ENCODE results near the gene LTO1.

LTO1 gene

DNA sequence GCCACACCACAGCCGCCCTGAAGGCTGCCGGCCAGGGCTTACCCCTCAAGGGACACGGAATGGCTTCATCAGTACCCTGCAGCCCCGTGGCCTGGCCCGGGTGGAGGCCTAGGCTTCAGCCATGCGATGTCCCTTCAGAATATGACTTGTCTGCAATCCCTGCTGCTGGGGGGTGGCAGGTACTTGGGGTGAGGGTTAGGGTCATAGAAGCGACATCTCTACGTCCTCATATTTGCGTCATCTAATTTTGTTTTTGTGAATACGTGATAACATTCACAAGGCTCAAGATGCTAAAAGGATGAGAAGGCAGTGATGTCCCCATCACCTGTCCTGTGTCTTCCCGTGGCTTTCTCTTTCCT, 27.8 kb downstream of the LTO1 start:
- H3K4me3 ChIP-seq (ENCODE audit: low read depth, low read length) = no peak overlapping the region

DNA sequence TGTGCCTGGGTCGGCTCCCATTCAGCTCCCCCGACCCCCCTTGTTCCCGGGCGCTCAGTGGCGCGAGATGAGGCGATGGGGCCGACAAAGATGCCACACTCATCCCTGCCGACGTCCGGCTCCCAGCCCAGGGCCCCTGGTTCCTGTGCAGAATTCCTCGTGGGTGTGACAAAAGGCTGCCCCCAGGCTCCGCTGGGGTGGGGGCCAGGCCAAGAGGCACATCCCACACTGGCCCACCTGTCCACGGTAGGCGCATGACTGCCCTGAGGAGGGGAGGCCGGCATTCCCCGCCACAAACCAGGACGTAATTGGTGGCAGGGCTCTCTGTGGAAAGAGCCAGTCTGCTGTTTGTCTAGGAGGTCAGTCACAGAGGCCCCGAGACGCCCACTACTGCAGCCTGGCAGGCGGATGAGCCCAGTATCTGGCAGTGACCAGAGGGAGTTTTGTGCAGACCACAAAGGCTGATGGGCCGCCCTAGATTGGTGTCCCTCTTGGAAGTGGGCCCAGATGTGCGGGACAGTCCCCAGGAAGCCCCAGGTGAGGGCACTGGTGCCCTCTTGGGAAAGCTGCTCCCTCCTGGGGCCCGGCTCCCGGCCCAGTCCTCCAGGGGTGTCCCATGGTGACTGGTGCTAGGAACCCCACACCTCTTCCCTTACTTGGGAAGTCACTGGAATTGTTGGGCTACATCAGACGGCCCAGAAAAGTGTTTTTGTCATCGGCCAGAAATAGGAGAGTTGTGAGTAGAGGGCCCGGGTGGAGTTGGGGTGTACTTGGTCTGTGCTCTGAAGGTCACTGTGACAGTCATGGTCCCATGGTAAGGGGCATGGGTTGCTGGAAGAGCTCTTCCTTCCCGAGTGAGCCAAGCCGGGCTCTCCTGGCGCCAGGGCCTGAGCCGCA, 28.4 kb downstream of the LTO1 start:
- no peak overlapping the region for H3K4me3 ChIP-seq (ENCODE audit: low read depth, low read length)

DNA sequence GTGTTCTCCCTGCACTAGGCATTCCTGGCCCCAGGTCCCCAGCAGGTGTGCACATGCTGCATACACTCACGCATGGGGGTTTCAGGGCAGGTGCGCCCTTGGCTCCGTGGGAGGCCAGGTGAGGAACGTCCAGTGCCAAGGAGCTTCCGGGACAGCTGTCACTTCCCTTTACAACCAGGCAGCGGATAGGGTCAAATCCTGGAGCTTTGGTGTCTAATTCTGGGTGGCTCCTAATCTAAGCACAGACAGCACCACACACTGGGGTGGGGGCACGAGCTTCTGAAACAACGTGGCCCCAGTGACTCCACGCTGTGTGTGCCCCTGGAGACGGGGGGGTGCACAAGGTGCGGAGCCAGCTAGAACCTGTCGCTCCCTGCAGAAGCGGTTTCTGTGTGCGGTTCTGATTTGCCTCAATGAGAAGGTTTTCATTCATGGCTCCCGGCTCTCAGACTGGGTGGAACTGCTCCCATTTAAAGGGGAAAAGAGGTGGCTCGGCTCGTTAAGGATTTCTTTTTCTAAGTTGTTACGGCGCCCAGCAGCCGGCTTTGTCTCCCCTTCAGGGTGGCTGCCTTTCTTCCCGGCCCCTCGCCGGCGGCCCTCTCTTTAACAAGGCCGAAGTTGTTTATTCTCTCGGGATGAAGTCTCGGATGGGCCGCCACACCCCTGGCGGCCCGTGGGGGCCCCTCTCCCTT, 29.2 kb downstream of the LTO1 start:
- H3K4me3 ChIP-seq (ENCODE audit: low read depth, low read length) = no peak overlapping the region

DNA sequence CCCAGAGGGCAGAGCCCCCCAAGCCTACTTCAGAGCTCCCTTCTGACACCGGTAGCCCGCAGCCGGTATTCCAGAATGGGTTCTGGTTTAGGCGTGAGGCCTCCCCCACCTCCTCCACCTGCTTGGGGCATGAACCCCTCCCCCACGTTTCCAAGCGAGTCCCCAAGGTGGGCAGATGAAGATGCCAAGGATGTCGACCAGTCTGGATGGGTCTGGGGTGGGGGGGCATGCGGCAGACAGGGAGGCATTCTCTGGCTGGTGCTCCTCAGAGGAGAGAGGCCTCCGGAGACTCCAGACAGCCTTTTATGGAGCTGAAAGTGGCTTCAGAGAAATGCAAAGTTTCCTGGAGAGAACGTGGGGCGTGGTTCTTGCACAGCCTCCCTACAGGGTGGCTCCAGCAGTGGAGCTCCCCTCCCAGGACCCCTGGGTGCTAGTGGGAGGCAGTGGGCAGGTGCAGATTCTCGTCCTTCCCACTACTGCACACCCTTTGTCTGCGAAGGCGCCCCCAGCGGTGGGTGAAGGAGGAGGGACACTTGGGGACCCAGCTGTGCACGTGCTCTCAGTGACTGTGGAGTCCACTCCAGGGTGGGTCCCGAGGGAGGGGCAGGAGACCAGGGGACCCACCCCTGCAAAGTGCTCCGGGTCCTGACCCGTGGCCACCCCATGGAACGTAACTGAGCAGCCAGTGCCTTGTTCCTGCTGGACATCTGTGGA, 30.0 kb downstream of the LTO1 start:
- no peak overlapping the region for H3K4me3 ChIP-seq (ENCODE audit: low read depth, low read length)

- H3K4me3 ChIP-seq (ENCODE audit: low read depth, low read length) = no peak overlapping the region
These were observed 30.8 kb downstream of the LTO1 start for GRCh38 chr11:69644071-69644961.

DNA sequence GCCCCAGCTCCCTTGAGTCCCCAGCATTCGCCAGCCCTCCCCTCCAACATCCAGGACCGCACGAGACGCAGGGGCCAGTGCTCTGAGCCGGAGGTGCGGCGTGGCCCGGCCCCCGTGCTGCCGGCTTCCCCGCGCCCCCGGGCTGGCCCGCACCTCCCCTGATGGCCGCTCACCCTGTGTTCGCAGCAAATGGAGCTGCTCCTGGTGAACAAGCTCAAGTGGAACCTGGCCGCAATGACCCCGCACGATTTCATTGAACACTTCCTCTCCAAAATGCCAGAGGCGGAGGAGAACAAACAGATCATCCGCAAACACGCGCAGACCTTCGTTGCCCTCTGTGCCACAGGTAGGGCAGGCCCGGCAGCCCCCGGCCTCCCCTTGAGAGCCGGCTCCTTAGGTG, 31.5 kb downstream of the LTO1 start:
- no peak overlapping the region for H3K4me3 ChIP-seq (ENCODE audit: low read depth, low read length)

DNA sequence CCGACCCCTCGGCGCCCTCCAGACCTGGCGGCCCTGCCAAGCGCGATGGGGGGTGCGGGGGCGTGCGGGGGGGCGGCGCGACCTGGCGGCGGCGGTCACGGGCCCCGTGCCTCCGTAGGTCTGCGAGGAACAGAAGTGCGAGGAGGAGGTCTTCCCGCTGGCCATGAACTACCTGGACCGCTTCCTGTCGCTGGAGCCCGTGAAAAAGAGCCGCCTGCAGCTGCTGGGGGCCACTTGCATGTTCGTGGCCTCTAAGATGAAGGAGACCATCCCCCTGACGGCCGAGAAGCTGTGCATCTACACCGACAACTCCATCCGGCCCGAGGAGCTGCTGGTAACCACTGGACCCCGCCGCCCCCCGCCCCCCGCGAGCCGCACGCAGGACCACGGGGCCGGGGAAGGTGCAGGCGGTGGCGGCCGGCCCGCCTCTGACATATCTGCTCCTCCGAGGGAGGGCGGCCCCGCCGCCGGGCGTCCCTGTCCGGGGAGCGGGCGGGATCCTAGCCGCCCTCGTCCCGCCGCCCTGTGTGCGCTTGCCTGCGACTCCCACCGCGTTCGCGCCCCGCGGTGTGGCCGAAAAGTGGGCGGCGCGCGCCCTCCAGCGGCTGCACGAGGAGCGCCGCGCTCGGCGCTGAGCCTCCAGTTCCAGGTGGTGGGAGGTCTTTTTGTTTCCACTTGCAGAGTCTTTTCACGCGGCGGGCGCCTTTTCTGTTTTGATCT, 32.1 kb downstream of the LTO1 start:
- peak overlapping the region; percentile 93 for H3K4me3 ChIP-seq (ENCODE audit: low read depth, low read length)

DNA sequence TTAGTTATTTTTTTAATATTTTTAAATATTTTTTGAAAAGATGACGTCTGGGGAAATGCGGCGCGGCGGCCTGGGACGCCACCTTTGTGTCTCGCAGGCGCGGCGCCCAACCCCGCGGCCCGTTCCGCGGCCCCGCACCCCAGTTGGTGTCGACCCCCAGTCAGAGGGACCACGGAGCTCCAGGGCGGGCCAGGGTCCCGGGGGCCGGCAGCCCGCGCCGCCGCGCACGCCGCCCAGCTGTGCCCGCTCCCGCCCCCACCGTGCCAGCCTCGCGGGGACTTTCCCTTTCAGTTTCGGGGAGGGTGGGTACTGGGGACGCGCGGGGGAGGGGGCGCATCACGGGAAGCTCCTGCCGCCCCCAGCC, 32.6 kb downstream of the LTO1 start:
- peak overlapping the region; percentile 93 for H3K4me3 ChIP-seq (ENCODE audit: low read depth, low read length)

DNA sequence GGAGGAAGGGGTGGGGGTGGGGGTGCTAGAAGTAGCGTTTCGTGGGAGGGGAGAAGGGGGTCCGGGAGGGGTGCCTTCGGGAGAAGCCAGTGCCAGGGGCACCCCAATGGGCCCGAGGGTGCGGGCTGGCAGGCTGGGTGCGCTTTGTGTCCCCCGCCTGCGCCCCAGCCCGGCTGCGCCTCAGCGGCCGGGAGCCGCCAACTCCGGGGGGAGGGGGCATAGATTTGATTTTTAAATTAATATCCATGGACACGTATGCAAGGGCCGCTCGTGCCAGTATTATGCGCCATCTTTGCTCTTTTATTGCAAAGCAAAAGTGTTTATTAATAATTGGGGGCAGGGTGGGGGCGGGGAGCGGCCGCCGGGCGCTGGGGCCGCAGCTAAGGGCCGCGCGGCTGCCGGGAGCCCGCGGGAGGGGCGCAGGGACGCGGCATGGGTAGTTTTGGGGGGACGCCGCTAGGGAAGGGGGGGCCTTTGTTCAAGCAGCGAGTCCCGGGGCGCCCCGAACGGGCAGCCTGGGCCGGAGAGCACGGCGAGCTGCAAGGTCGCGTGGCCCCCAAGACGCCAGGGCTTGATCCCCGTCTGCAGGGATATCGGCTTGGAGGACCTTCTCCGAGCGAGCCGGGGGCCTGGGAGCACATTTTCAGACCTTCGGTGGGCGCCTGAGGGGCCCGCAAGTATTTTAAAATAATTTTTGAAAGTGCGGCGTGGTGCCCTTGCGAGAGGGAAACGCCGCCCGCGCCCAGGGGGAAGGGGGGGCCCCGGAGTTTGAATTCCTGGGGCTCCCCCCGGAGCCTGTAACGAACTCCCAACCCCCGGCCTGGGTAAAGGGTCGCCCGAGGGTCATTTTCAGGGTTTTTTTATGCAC, 33.2 kb downstream of the LTO1 start:
- peak overlapping the region; percentile 93 for H3K4me3 ChIP-seq (ENCODE audit: low read depth, low read length)

GRCh38 chr11:69640995-69641581, 34.1 kb downstream of the LTO1 start, which contains the start of gene CCND1:
TSS of gene CCND1 (plus strand) at chr11:69641156. CDS start at chr11:69641314, 158 bp downstream.
- H3K4me3 ChIP-seq (ENCODE audit: low read depth, low read length) = peak within 1 kb of the TSS; percentile 93

DNA sequence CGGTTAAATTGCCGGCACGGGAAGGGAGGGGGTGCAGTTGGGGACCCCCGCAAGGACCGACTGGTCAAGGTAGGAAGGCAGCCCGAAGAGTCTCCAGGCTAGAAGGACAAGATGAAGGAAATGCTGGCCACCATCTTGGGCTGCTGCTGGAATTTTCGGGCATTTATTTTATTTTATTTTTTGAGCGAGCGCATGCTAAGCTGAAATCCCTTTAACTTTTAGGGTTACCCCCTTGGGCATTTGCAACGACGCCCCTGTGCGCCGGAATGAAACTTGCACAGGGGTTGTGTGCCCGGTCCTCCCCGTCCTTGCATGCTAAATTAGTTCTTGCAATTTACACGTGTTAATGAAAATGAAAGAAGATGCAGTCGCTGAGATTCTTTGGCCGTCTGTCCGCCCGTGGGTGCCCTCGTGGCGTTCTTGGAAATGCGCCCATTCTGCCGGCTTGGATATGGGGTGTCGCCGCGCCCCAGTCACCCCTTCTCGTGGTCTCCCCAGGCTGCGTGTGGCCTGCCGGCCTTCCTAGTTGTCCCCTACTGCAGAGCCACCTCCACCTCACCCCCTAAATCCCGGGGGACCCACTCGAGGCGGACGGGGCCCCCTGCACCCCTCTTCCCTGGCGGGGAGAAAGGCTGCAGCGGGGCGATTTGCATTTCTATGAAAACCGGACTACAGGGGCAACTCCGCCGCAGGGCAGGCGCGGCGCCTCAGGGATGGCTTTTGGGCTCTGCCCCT, 34.7 kb downstream of the LTO1 start:
- peak overlapping the region; percentile 47 for H3K4me3 ChIP-seq (ENCODE audit: low read depth, low read length)

- H3K4me3 ChIP-seq (ENCODE audit: low read depth, low read length) = peak overlapping the region; percentile 41
These were observed 35.3 kb downstream of the LTO1 start for GRCh38 chr11:69639831-69640230.

DNA sequence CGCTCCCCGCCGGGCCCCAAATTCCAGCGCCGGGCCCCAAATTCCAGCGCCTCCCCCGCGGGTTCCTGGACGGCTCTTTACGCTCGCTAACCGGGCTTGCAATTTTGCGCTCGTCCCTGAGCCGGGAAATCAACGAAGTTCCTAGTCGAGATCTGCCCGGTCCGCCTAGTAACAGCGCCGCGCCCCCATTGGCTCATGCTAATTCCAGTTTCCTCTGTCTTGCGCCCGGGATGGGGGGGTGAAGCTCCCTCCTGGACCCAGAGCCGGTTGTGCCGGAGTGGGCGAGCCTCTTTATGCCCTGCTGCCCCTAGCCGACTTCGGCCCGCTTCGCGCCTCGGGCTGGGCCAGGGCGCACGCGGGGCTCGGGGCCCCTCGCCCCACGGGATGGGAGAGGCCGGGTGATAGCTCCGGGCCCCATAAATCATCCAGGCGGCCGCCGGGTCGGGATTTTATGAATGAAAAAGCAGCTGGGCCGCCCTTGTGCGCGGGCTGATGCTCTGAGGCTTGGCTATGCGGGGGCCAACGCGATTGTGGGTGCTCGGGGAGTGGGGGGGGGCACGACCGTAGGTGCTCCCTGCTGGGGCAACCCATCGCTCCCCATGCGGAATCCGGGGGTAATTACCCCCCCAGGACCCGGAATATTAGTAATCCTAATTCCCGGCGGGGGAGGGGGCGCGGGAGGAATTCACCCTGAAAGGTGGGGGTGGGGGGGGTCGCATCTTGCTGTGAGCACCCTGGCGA, 36.0 kb downstream of the LTO1 start:
- peak overlapping the region; percentile 41 for H3K4me3 ChIP-seq (ENCODE audit: low read depth, low read length)

DNA sequence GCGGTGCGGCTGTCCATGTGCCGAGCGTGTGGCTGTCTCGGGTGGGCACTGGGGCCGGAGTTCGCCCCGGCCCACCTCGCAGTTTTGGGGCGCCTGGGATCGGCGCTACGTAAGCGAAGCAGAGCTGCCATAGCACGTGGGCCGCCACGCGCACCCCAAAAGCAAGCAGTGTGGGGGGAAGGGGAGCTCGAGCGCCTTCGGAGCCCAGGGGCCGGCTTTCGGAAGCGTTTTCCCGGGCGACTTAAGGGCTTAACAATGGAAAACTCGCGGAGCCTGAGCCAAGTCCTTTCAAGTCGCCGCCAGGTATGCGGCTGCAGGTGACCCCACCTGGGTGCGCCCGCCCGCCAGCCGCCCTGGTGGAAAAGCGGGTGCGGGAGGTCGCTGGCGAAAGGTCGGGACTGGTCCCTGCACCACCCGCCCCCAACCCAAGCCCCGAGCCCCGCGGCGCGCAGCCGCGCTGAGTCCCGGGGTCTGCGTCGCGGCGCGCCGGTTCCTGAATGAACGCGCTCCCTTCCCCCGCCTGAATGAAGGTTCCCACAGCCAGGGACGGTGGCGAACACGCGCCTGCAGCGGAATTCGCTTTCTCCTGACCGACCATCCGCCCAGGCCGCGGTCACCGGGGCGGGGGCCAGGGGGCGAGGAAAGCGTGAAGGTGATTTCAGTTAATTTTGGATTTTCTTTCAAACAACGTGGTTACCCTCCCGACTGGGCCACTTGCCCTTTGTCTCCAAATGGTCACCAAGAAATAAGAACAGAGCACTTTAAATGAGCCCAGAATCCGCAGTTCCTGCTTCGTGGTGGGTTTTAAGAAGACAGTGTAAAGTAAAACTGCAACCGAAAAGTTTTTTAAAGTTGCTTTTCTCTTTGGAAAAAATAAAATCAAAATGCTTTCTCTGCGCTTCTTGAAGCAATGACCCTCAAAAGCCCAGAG, 36.9 kb downstream of the LTO1 start:
- H3K4me3 ChIP-seq (ENCODE audit: low read depth, low read length) = peak overlapping the region; percentile 27

GRCh38 chr11:69637198-69637940, 37.8 kb downstream of the LTO1 start:
- H3K4me3 ChIP-seq (ENCODE audit: low read depth, low read length) = peak overlapping the region; percentile 30
